Activated CD4-positive, alpha-beta T cell treated with anti-CD3 and anti-CD28 coated beads, Interleukin-2, amount 10 ng/mL, durations not matched to agents 7 days and 5 days (primary cell): ENCODE results near the gene HOXA13. TPM values are rescaled to one million over a fixed set of nuclear protein-coding genes. Genes with fewer than 3 reads are reported as not detected.

ENCODE experiments used
- CTCF ChIA-PET: fragments of 350-600 bp; sonication (Branson Sonifier 250); formaldehyde crosslinking; loops from one replicate; lab custom pipeline; 2021; ENCODE audit warnings: antibody characterized with exemption; lab: Charles Lee
- POLR2A ChIA-PET: fragments of 350-600 bp; sonication (Branson Sonifier 250); formaldehyde crosslinking; loops from one replicate; lab custom pipeline; 2021; ENCODE audit warnings: antibody characterized with exemption; lab: Charles Lee
- DNase-seq: peaks from one replicate; pipeline ENCODE4 v3.0.0-alpha.2; 2020
- H3K27ac Mint-ChIP-seq: one replicate; pipeline ENCODE4 v1.8.0; 2021; ENCODE audit warnings: mild to moderate bottlenecking, moderate library complexity, mixed read lengths
- H3K27me3 Mint-ChIP-seq: one replicate; pipeline ENCODE4 v1.8.0; 2021; ENCODE audit warnings: mixed read lengths
- H3K36me3 Mint-ChIP-seq: one replicate; pipeline ENCODE4 v1.8.0; 2021; ENCODE audit warnings: low read depth, mixed read lengths
- H3K4me1 Mint-ChIP-seq: one replicate; pipeline ENCODE4 v1.8.0; 2021; ENCODE audit warnings: mixed read lengths
- H3K4me3 Mint-ChIP-seq: one replicate; pipeline ENCODE4 v1.8.0; 2021; ENCODE audit warnings: mild to moderate bottlenecking, moderate library complexity, mixed read lengths
- H3K9me3 Mint-ChIP-seq: one replicate; pipeline ENCODE4 v1.8.0; 2021; ENCODE audit warnings: mixed read lengths
- total RNA-seq, 2 experiments: library from RNA; stranded (reverse); gene quantifications; one replicate each; pipeline ENCODE4 v1.2.3, GENCODE V29; 2021

The HOXA13 gene
- total RNA-seq, 2 experiments from 2014 or later, result not detected

- CTCF ChIA-PET, result interaction anchor here (0.9 to 1.7 kb wide), 8 partner anchors 12 to 52 kb away, joined by 3 to 5 read pairs (median 3); partner anchors contain the start of gene HOXA10
Observed at GRCh38 chr7:27210441-27211083, 10.7 kb upstream of the HOXA13 start.

DNA sequence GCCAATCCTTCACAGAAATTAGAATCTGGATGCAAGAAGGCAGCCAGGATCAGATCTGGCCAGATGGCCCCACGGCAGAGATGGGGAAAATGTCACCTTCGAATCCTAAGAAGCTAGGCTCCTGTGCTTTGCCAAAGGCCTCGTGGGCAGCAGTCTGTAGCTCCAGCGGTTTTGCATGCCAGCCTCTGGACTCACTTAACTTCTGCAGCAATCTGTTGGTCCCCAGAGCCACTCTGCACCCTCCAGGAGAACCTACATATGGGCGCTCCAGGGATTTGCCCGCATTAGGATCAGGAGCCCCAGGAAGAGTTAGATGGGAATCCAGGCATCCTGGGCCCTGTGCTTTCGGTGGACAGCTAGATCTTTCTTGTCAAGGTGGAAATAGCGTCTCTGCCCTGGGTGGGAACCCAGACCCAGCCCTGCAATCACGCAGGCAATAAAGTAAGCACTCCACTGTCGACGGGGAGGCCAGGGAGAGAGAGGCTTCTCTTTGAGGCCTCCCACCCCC is 10.1 kb upstream of the HOXA13 start:
- peaks cover 8% of the 10 kb centered on the region for H3K4me1 Mint-ChIP-seq
- ChIA-PET CTCF (interaction anchor here (0.7 to 1.7 kb wide), 11 partner anchors 12 to 709 kb away, joined by 3 to 5 read pairs (median 3); partner anchors contain the start of gene HOXA10), POLR2A (interaction anchor here (0.6 kb wide), 1 partner anchor 9 kb away, joined by 3 read pairs; no protein-coding TSS in a partner anchor)
- H3K4me3 Mint-ChIP-seq, result no peak overlapping the region
- H3K9me3 Mint-ChIP-seq, result no peaks in the 10 kb centered on the region
- no peak overlapping the region for H3K27ac Mint-ChIP-seq
- no peaks in the 10 kb centered on the region for H3K36me3 Mint-ChIP-seq
- peaks cover 93% of the 10 kb centered on the region for H3K27me3 Mint-ChIP-seq
- DNase-seq, result no peak

More at GRCh38 chr7:27210441-27211083, 10.7 kb upstream of the HOXA13 start:
- peaks cover 92% of the 10 kb centered on the region for H3K27me3 Mint-ChIP-seq
- POLR2A ChIA-PET, result no interaction called here
- peaks cover 6% of the 10 kb centered on the region for H3K4me1 Mint-ChIP-seq
- no peaks in the 10 kb centered on the region for H3K36me3 Mint-ChIP-seq
- H3K4me3 Mint-ChIP-seq, result no peak overlapping the region
- H3K9me3 Mint-ChIP-seq, result no peaks in the 10 kb centered on the region
- peak; percentile 40 for DNase-seq
- no peak overlapping the region for H3K27ac Mint-ChIP-seq

DNA sequence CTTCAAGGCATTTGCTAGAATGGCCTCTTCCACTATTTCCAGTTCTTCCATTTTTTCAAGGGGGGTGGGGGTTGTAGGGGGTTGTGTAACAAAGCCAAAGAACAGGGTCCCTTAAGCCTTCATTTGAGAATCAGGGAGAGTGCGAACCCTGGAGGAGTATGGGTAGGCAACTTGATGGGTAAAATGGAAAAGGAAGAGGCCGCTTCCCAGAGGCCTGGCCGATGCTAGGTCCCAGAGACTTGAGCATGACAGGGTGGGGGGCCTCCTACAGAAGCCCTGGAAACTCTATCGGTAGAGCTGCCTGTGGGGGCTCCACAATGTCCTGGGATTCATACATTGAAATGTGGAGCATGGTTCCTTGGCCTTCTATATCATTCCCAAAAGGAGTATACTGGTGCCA is 9.1 kb upstream of the HOXA13 start:
- CTCF ChIA-PET, result interaction anchor here (0.8 to 1.0 kb wide), 3 partner anchors 8 to 710 kb away, joined by 3 read pairs; no protein-coding TSS in a partner anchor
- no peak overlapping the region for H3K4me3 Mint-ChIP-seq
- POLR2A ChIA-PET, result no interaction called here

DNA sequence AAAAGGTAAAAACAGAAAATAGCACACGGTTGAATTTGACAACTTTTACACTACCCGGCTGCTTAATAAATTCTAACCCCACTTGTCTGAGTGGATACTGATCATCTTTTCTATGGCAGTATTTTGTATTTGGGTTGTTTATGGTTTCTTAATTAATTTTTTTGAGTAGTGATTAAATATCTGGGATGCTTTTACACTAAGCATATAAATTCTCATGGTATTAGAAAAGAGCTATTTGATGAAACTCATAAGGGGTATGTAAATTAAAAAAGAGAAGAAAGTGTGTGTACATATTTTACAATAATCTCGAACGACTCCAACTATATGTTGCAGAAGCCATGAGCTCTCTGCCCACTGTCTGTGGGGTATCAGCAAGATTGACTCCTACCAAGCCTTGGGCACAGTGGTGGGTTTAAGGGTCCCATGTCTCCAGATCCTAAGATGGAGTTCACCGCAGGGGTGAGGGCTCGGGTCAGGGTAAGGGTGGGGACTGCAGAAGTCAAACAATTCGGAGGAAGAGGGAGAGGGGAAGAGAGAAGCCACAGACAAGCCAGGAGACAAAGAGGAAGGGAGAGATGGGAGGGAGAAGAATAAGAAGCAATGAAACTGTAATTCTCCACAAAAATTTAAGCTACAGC is 7.6 kb upstream of the HOXA13 start:
- Mint-ChIP-seq H3K4me3 (no peak overlapping the region), H3K27me3 (peaks cover 96% of the 10 kb centered on the region), H3K9me3 (no peaks in the 10 kb centered on the region), H3K4me1 (peaks cover 12% of the 10 kb centered on the region), H3K36me3 (peaks cover 2% of the 10 kb centered on the region), H3K27ac (no peak overlapping the region)
- no peak for DNase-seq
- ChIA-PET CTCF (interaction anchor here (0.9 kb wide), 1 partner anchor 57 kb away, joined by 3 read pairs; no protein-coding TSS in a partner anchor), POLR2A (no interaction called here)

More for the DNA sequence above, 9.1 kb upstream of the HOXA13 start:
- no peaks in the 10 kb centered on the region for H3K9me3 Mint-ChIP-seq
- H3K36me3 Mint-ChIP-seq, result peaks cover under 1% of the 10 kb centered on the region
- peaks cover 93% of the 10 kb centered on the region for H3K27me3 Mint-ChIP-seq
- no peak for DNase-seq
- H3K4me1 Mint-ChIP-seq, result peaks cover 9% of the 10 kb centered on the region
- H3K27ac Mint-ChIP-seq, result no peak overlapping the region

DNA sequence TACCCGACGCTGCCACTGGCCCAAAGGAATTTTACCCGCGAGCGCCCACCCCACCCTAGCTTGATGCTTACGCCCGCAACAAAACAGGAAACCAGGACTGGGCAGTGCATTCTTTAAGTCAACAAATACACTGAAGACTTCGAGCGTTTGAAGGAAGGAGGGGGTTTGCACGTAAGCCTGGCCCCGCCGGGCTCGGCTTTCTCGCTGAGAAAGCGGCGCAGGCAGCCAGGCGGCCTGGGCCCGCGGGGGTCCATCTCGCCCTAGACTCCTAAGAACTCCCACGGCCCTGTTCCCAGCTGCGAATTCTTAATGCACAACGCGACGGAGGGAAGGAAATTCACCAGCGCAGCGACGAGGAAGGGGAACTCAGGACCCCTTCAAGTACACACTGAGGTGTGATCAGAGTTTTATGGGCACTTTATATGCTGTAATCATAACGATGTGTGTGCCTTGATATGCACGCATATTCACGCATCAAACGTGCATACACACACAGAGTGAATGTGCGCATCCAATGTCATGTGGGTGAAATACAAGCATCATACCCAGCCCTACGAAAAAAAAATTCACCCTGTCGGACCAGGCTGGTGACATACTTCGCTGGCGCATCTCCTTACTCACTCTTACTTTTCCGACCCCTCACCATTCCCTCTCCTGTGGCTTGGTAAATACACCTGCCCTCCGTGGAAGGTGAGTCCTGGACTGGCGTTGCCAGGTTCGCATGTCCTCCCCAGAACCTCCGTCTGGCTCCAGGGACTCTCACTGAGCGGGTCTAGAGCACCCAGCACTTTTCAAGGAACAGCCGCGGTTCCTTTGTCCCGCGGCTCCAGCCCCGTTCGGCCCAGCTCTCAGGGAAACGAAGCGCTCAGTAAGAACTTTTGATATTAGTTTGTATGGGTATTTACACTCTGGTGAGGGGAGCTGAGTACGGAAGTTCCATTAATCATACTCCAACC is 5.7 kb upstream of the HOXA13 start:
- H3K27ac Mint-ChIP-seq, result peak overlapping the region; percentile 68
- CTCF ChIA-PET, result interaction anchor here (0.9 kb wide), 1 partner anchor 9 kb away, joined by 3 read pairs; no protein-coding TSS in a partner anchor
- H3K9me3 Mint-ChIP-seq, result no peaks in the 10 kb centered on the region
- peaks cover 17% of the 10 kb centered on the region for H3K4me1 Mint-ChIP-seq
- no peak overlapping the region for H3K4me3 Mint-ChIP-seq
- peaks cover 96% of the 10 kb centered on the region for H3K27me3 Mint-ChIP-seq
- peaks cover 2% of the 10 kb centered on the region for H3K36me3 Mint-ChIP-seq
- POLR2A ChIA-PET, result no interaction called here
- no peak for DNase-seq

DNA sequence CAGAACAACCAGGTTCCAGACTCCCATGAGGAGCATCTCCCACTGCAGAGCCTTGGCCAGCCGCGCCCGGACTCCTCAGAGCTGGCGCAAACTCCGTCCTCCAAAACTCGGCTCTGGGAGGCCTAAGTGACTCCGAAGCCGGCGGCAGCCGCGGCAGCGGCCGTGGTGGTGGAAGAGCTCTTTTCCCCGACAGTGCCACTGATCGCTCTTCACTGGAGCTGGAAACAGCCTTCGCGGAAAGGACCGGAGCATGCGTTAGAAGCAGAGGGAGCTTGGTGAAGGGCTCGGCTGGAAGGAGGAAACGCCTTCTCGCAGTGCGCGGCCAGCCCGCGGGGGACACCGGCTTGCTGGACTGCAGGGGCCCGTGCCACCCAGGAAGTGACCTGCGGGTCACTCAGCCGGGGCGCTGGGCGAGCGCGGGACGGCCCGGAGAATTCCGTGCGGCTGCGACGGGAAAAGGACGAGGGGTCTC is 5.0 kb upstream of the HOXA13 start:
- CTCF ChIA-PET, result interaction anchor here (0.9 kb wide), 1 partner anchor 9 kb away, joined by 3 read pairs; no protein-coding TSS in a partner anchor
- POLR2A ChIA-PET, result no interaction called here

DNA sequence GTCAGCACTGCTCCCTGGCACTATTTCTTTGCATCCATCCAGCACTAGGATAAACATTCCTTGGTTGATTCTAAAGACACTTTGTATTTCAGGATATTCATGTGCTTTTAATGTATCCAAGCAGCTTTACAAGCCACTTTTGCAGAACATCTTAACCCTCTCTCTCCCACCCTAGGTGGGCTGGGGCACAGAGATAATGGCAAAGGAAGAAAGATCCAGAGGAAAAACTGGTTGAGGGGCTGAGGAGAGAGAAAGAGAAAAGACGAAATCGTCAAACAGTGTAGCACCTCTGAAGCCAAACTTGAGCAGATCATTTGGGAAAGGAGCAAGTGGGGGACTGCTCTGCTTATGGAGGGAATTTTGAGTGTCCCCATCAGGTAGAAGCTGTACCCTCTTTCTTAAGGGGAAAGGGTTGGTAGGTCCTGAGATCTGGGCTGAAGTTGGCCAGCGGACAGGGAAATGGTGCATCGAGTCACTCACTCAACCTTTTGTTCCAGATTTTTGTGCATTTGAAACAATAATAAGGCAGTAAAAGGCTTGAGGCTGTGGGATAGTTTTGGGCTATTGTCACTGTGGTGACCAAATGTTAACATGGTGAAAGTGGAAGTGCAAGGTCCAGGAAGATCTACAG is 4.2 kb upstream of the HOXA13 start:
- Mint-ChIP-seq H3K9me3 (no peaks in the 10 kb centered on the region), H3K36me3 (peaks cover 2% of the 10 kb centered on the region), H3K27ac (no peak overlapping the region), H3K4me1 (peaks cover 18% of the 10 kb centered on the region), H3K4me3 (no peak overlapping the region), H3K27me3 (peaks cover 90% of the 10 kb centered on the region)
- CTCF ChIA-PET, result interaction anchor here (0.7 to 0.9 kb wide), 4 partner anchors 8 to 43 kb away, joined by 3 read pairs; no protein-coding TSS in a partner anchor
- POLR2A ChIA-PET, result no interaction called here
- no peak for DNase-seq

More for the DNA sequence above, 5.0 kb upstream of the HOXA13 start:
- Mint-ChIP-seq H3K27me3 (peaks cover 93% of the 10 kb centered on the region), H3K4me3 (no peak overlapping the region), H3K9me3 (no peaks in the 10 kb centered on the region), H3K27ac (no peak overlapping the region), H3K4me1 (peaks cover 16% of the 10 kb centered on the region), H3K36me3 (peaks cover 2% of the 10 kb centered on the region)
- no peak for DNase-seq

GRCh38 chr7:27203365-27203953 is 3.6 kb upstream of the HOXA13 start:
- POLR2A ChIA-PET, result no interaction called here
- no peak overlapping the region for H3K4me3 Mint-ChIP-seq
- H3K9me3 Mint-ChIP-seq, result no peaks in the 10 kb centered on the region

GRCh38 chr7:27202862-27203134 is 2.9 kb upstream of the HOXA13 start:
- DNase-seq, result no peak
- H3K4me3 Mint-ChIP-seq, result no peak overlapping the region
- ChIA-PET CTCF (interaction anchor here (0.6 to 1.2 kb wide), 2 partner anchors 40 to 42 kb away, joined by 3 to 4 read pairs; no protein-coding TSS in a partner anchor), POLR2A (no interaction called here)
- no peaks in the 10 kb centered on the region for H3K9me3 Mint-ChIP-seq
- H3K36me3 Mint-ChIP-seq, result peaks cover 2% of the 10 kb centered on the region
- peak overlapping the region; percentile 41 for H3K27ac Mint-ChIP-seq
- peaks cover 90% of the 10 kb centered on the region for H3K27me3 Mint-ChIP-seq
- peaks cover 21% of the 10 kb centered on the region for H3K4me1 Mint-ChIP-seq

More at GRCh38 chr7:27203365-27203953, 3.6 kb upstream of the HOXA13 start:
- Mint-ChIP-seq H3K27ac (no peak overlapping the region), H3K27me3 (peaks cover 90% of the 10 kb centered on the region), H3K36me3 (peaks cover 2% of the 10 kb centered on the region), H3K4me1 (peaks cover 18% of the 10 kb centered on the region)
- no peak for DNase-seq
- CTCF ChIA-PET, result interaction anchor here (0.7 to 0.9 kb wide), 2 partner anchors 14 to 42 kb away, joined by 3 read pairs; no protein-coding TSS in a partner anchor

DNA sequence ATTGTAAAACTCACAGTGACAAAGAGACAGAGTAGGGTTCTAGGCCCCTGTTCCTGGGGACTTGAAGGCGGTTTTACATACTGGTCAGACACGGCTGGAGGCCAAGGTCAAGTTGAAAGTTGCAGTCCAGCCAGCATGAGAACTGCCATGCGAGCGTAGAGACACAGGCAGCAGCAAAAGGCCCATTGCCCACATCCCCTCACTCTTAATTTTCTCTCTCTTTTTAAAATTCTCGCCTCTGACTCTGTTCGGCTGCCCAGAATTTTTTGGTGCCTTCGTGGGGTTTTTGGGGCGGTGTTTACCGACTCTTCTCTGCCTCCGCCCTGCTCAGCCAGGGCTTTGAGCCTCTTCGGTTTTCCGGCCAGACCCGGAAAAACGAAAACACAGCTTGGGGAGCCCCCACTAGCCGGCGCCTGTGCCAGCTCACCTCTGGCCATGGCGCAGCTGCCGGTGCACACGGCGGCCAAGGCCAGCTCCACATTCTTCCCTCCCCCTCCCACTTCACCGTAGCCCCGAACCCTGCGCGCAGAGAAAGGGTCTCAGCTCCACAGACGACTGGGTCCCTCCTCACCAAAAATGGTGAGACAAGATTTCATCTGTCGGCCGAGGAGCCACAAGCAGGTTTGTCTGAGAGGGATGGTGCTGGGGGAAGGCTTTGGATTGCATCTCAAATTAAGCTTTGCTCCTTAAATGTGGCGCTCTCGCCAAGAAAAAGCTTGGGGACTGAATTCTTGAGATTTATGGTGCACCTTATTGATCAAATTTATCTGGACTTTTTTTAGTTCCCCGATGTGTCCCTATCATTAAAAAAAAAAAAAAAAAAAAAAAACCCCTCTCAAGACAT is 2.3 kb upstream of the HOXA13 start:
- ChIA-PET POLR2A (no interaction called here), CTCF (interaction anchor here (0.6 to 1.2 kb wide), 3 partner anchors 32 to 41 kb away, joined by 3 to 4 read pairs (median 3); no protein-coding TSS in a partner anchor)
- peaks cover 21% of the 10 kb centered on the region for H3K4me1 Mint-ChIP-seq
- no peak overlapping the region for H3K27ac Mint-ChIP-seq
- peaks cover 2% of the 10 kb centered on the region for H3K36me3 Mint-ChIP-seq
- H3K4me3 Mint-ChIP-seq, result no peak overlapping the region
- H3K9me3 Mint-ChIP-seq, result no peaks in the 10 kb centered on the region
- peaks cover 90% of the 10 kb centered on the region for H3K27me3 Mint-ChIP-seq
- no peak for DNase-seq
